ENCODE measurements around the gene COMT.

The COMT gene

DNA sequence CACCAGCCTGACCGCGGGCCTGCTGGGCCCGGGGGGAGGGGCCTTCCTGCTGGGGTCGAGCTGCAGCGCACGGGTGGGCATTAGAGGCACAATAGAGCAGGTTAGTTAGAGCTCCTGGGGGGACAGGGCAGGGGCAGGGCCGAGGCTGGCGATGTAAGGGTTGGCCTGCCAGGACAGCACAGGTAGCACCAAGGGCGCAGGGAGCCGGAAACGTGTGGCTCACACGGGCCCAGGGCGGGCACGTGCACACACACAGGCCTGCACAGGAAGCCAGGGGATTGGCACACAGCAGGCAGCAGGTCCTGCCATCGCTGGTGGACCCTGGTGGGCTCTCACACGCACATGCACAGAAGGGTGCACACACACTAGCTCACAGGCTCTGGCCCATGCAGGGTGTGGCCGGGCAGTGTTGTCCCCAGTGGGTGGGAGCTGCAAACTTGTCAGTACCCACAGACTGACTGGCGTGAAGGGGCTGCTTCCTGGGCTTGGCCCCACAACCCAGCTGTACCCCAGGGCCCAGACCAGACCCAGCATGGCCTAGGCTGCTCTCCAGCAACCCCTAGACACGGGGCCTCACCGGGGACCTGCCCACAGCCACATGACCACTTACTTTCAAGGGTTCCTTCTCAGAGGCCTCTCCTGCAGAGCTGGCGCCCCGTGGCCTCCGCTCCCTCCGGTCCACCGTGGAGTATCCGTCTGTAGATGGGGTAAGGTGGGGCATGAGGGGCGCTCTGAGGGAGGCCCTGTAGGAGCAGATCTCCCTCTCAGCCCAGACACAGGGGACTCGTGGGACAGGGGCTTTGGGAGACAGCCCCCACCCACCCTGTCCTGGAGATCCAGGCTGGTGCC, 29.9 kb downstream of the COMT start:
- no peak for DNase-seq

DNA sequence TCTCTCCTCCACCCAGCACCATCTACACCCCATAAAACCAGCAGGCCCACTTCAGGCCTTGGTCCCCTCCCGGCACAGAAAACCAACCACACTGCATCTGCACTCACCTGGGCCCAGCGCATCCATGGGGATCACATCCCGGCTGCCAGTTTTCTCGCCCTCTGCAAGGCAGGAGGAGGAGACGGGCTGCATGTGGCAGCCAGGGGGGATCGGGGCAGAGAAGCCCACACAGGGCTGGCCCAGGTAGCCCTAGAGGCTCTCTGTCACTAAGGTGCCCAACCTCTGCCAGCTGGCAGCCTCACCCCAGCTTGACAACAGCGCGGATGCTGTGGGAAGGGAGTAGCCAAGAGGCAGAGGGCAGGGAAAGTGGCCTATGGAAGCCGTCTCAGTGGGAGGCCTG, 30.7 kb downstream of the COMT start:
- DNase-seq, result no peak

DNA sequence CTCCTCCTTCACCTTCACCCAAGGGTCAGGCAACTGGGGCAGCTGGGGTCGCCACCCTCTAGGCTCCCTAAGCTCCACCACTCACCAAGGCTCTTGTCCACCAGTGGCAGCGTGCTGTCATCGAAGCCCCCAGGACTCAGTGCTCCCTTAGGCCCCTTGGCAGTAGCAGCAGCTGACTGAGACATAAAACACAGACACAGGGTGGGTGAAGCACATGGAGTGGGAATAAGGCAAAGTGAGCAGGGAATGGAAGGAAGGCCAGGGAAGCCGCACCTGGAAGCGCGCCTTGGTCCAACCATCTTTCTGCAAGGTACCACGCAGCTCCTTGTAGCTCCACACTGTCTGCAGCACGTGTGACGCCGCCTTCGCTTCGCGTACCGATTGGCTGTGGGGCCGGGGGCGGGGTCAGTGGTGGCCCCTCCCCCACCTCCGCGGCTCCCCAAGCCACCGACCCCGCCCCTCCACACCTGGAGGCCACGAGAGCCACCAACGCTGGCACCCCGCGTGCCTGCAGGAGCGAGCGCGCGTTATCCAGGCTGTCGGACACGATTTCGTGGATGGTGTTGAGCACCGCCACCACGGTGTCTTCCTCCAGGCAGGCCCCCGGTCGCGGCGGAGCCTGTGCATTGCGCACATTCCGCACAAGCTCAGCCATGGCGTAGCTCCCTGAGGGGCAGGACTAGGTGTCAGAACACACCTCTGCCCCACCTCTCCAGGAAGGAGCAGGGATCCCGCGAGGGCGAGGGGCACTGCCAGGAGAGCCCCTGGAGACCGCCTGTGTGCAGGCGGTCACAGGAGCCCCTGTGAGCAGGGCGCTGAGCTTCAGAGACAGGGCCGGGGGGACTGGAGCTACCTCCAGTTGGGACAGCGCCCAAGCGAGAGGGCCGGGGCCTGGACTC, 31.3 kb downstream of the COMT start:
- no peak for DNase-seq

DNA sequence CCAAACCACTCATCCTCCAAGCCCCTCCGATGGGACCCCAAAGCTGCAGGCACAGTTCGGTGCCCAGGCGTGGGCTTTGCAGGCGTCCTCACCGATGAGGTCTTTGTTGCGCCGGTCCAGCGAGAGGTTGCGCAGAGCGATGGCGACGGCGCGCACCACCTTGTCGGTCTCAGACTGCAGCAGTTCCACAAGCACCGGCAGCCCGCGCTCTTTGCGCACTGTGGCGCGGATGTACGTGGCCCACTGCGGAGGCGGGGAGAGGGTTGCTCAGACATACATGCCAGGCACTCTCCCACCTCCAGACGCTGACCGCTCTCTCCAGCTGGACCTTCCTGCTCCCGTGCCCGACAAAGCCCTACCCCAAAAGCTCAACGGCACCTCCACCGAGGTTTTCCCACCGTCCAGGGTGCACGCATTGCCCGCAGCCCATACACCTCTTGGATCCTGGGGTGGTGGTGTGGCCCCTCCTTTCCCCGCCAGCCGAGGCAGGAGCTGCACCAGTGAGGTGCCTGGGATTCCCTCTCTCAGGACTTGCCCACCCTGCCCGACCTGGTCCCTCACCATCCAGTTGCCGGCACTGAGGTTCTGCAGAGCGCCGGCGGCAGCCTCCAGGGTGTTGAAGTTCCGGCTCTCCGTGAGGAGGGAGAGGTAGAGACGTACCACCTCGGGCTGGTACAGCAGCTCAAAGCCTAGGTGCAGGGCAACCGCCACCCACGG, 32.1 kb downstream of the COMT start:
- no peak for DNase-seq

DNA sequence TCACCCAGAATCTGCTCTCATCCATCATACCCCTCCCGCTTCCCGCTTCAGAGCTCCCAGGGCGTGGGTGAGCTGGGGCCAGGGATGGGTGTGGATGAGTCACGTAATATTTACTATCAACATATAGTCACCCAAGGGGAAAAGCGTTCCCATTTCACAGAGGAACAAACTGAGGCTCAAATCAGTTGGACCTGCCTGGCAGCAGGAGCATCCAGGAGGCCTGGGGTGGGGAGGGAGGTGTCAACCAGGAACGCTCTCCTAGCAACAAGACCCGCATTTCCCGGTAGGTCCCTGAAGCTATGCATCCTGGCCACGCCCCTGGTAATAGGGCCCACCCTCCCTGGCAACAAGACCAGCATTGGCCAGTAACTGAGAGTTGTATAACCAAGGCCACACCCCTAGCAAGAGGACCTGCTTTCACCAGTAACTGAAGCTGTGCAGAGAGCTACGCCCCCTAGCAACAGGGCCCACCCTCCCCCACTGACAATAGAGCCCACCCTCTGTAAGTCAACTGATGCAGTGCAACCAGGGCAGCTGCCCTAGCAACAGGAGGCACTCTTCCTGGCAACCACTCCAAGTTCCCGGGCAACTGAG, 32.8 kb downstream of the COMT start:
- no peak for DNase-seq

DNA sequence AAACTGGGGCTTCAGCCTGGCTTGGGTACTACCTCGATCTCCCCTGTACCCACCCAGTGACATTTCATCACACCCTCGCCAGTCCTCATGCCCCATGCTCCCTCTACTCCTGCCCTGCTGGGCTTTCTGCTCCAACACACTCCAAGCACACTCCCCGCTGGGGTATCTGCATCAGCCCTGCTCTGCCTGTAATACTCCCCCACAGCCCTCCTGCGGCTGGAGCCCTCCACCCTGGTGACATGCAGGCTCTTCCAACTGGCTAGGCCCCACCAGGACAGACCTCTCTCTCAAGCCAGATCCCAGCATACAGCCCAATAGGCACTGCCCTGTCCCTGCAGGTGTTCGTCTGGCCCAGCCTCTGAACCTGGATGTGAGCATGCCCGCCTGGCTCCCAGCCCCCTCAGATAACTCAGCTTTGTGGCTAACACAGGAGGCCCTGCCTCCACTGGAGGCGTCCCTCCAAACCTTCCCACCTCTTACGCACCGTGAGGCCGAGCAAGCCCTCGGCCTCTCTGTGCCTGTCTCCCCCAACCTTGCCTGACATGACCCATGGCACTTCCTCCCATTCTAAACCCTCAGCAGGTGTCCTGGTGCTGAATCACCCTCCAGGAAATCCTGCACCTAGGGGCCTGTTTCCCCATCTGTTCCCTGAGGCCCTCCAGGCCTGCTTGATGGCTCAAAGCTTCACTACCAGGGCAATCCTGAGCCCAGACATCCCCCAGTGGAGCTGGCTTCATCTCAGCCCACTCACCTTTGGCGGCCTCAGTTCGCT, 33.5 kb downstream of the COMT start:
- DNase-seq, result no peak

DNA sequence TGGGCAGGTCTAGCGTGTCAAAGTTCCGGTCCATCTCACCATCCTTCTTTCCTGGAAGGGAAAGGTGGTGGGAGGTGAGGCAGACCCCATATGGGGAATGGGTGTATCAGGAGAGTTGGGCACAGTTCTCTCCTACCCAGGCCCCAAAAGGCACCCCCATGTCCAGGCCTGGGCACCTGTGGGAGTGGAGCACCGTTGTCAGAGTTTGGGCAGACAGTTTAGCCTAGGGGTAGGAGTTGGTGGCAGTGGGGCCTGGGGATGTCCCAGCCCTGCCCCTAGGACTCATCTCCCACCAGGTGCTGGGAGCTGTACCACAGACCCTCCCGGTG, 34.1 kb downstream of the COMT start:
- no peak for DNase-seq

DNA sequence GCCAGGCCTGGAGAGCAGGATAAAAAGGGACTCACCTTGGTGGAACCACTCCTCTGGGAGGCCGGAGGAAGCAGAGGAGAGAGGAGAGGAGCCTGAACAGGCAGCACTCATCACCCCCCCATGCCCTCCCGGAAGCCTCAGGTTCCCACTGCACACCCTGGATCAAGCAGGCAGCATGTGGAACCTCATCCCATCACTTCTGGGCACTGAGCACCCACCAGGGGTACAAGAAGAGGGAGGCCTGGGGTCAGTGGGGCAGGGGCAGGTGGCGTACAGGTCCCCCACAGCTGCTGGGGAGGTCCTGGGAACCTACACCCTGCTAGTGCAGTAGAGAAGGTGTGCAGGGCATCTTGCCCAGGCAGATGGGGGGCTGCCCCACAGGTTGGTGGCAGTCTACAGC, 35.1 kb downstream of the COMT start:
- no peak for DNase-seq

DNA sequence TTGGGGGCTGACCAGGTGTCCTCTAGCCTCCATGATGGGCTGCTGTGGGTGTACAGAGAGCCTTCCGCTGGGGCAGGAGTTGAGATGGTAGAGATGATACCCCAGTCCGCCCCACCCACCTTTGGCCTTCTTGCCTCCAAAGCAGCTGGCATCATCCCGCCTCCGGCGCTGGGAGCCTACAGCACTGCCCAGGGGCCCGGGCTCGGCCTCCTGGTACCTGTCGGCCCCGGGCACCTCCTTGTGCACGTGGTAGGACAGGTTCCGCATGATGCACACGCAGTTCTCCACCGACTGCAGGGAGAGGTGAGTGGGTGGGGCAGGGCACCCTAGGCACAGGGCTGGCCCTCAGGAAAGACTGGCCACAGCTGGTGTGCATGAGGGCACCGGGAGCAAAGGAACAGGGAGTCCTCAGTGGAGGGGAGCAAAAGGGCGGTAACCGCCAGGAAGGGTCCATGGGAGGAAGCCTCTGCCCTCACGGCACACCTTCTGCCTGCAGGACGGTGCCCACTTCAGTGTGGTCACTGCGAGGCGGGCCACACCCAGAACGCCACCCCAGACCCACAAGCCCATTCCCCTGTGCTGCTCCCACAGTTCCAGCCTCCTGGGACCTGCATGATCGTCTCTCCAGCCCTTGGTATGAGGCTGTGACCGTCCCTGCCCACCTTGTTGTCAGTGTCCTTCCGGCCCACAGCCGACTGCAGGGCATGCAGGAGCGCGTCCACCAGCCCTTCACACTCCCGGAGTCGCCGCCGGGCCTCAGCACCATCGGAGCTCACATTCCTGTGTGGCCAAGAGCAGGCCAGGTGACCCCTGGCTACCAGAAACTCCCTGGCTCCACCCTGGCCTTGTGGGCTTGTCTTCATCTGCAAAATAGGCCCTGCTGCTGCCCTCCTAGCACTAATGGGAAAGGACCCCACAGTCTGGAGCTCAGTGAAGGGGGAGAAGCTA, 36.0 kb downstream of the COMT start:
- no peak for DNase-seq

DNA sequence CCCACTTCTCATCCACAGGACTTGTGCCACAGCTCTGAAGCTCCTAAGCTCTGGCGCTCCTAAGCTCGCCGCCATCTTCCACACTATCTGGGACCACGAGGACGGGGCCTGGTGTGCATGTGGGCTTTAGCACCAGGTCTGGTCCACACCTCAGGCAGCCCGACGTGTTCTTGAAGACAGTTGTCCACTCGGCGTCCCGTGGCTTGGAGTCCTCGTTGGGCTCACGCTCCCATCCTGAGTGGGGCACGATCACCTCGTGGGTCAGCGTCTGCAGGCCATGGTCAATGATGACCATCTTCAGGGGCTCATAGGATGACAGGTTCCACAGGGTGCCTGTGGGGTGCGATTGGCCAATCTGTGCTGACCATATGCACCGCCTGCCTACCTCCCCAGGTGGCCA, 37.2 kb downstream of the COMT start:
- DNase-seq, result no peak

DNA sequence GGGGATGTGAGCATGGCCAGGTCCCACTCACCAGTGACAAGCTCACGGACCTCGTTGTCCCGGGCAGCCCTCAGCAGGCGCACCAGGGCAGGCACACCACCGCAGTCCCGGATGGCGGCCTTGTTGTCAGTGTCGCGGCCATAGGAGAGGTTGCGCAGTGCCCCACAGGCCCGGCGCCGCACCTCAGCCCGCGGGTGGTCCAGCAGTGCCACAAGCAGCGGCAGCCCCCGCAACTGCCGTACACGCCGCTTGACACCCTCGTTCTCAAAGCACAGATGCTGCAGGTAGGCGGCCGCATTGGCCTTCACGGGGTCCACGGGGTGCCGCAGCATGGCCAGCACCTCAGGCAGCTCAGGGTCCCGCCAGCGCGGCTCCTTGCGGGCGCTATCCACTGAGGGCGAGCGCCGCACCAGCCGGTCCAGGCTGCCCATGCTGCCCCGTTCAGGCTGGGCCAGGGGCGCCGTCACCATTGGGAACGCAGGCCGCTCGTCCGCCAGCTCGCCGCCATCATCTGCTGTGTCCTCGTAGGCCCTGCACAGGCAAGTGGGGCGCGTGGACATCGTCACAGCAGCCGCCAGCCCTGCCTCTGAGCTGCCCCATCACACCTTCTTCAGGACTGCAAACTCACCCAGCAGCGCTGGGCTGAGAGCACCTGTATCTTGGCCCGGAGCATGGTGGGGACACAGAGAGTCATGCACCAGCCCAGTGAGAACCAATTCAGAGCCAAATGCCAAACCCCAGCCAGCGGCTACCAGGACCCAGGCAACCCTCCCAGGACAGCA, 38.3 kb downstream of the COMT start:
- no peak for DNase-seq

DNA sequence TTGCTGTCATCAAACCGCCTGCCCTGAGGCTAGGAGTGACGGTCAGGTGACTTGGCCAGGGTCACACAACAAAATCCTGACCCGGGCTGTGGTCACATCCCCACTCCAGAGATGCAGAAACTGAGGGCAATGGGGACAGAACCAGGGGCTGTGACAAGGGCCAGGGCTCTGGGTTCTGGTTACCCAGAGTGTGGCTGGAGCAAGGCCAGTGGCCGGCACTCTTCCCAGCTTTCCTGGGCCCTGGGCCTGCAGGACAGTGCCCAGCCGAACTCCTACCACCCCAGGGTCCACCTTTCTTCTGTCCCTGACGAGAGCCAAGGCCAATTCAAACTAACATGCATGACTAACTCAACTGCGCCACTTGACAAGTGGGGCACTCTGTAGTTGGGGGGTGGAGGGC, 39.2 kb downstream of the COMT start:
- DNase-seq, result no peak

DNA sequence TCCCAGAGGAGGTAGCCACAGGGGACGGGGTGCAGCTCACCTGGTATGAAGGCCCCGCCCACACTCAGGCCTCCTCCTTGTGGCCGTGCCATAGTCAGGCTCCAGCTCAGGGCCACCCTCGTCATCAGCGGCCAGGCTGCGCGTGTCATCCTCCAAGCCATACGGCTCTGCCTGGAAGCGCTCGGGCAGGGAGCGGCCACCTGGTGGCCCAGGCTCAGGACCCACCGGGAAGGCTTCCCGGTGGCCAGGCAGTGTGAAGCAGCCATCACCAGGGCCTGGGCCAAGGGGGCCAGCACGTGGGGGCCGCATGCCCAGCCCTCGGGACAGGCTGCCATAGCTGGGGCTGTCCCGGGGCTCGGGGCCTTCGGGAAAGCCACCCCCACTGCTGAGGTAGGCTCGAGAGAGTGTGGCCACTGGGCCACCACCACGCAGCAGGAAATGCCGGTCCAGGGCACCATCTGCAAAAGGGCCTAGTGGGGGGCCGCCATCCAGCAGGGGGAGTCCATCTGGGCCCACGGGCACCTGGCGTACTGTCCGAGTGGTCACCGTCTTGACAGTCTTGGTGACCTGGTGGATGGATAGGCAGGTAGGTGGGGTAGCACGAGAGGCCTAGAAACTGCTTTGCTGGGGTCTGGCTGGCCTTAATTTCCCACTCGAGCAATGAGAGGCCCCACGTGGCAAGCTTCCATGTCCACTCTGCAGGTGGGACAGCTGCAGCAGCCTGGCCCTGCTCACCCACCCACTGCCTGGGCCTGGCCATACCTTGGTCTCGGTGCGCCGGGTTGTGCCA, 39.8 kb downstream of the COMT start:
- DNase-seq, result no peak

DNA sequence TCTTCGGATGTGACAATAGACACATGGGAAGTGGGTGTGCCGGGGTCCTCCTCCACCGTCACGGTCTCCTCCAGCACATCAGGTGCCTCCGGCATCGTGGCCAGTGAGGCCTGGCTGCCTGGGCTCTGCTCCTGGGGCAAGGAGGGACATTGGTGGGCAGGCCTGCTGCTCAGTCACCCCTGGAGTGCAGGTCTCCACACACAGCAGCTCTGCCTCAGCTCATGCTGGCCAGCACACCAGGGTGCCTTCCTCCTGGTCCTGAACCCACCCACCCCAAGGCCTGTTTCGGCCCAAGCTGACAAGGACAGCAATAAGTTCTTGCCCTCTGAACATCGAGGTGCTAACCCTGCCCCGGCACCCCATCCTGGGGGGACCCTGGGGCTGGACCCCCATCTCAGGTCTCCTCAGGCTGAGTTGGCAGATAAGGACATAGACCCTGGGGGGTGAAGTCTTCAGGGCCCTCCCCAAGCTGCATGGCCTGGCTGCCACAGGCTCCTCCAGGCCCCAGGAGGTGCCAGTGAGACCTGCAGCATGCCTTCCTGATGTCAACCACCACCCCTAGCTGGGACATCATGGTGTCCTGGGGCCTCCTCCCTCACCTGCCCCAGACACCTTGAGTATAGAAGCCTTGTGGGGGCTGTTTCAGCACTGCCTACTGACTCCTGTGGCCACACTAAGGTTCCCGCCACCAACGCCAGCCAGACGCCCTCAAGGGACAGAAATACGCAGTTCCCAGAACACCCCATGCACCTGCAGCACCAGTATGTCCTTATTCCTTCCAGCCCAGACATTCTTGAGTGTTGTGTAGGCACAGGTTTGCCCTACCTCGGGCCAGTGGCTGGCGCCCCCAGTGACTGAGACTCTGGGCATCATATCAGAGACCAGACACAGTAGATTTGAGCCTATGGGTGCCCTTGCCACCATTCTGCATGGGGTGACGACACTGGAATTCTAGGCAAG, 40.7 kb downstream of the COMT start:
- DNase-seq, result no peak

DNA sequence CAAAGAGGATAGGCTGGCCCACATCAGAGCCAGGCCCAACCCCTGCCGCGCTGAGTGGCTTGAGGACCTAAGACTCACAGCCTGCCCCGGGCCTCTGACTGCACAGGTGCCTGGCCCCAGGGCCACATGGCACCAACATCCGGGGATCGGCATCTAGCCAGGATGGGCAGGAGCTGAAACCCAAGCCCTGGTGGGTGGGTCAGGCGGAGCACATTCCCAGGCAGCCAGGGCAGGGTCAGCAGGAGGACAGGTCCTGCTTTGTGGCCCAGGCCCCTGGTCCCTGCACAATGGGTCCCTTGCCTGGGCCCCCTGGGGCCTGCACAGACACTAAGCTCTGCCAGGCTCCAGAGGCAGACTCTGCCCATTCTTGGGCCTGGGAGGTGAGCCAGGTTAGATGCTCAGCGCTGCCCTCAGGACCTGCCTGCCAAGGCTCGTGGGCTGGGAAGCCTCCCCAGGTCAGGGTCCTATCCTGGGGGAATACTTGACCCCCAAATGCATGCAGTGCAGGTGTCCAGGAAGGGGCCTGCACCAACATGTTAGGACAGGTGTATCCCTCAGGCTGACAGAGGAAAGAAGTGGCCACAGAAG, 41.5 kb downstream of the COMT start:
- DNase-seq, result no peak

DNA sequence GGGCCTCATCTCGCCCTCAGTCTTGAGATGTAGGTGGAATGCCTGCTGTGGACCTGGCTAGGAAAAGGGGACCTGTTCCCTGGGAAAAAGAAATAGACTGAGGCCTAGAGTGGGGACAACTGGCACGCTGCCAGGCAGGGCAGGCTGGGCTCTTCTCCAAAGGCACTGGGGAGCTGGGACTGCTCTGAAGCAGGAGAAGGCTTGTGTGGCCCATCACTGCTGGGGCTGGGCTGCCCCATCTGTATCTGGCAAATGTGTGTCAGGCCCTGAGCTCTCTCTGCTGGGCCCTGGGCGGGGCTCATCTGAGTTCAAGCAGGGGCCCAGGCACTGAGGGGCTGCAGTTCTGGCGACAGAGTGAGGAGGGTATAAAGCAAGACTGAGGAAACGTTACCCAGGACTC, 42.2 kb downstream of the COMT start:
- no peak for DNase-seq

DNA sequence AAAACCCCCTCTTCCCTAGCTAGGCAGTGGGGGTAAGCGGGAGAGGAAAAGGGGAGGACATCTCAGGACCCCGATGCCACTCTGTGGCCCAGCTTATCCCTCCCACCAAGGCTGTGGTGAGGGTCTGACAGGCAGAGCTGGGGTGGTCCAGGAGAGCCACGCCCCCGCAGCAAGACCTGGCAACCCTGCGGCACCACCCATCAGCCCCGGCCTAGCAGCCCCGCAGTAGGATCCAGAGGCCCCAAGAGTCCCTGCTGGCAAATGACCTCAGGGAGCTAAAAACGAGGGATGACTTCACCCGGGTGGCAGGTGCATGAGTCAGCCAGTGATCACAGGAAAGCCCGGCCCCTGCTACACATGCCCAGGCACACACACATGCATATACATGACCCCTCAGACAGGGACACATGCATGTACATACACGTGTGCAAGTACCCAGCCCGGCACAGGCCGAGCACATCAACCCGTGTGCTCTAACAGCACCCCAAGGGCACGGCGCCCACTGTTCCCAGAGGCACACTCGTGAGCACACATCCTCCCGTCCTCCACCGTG, 42.7 kb downstream of the COMT start:
- no peak for DNase-seq

Data from stimulated activated CD4-positive, alpha-beta T cell treated with anti-CD3 and anti-CD28 coated beads, Interleukin-2, amount 100 ng/mL, for 24 hours (primary cell).